Measurements from ENCODE around the gene SPATA20. TPM values are rescaled to one million over a fixed set of nuclear protein-coding genes. Genes with fewer than 3 reads are reported as not detected.
A peak's percentile ranks its signal among the peaks of the same experiment; 100 is the strongest.

SPATA20 gene
- polyA plus RNA-seq, 2 of the 4 experiments (the other 2 are of a cell fraction) = 34.4 to 110 TPM

DNA sequence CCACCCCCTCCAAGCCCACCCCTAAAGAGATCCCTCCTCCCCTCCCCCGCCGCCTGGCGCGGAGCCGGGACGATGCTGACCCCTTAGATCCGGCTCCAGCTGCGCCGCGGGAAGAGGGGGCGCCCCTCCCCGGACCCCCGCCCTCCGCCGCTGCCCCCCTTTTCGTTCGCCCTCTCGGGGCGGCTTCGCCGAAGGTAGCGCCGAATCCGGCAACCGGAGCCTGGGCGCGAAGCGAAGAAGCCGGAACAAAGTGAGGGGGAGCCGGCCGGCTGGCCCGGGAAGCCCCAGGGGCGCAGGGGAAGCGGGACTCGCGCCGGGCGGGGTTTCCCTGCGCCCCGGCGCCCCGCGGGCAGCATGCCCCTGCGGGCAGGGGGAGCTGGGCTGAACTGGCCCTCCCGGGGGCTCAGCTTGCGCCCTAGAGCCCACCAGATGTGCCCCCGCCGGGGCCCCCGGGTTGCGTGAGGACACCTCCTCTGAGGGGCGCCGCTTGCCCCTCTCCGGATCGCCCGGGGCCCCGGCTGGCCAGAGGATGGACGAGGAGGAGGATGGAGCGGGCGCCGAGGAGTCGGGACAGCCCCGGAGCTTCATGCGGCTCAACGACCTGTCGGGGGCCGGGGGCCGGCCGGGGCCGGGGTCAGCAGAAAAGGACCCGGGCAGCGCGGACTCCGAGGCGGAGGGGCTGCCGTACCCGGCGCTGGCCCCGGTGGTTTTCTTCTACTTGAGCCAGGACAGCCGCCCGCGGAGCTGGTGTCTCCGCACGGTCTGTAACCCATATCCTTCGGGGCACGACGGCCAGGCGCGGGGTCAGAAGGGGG, 14.2 kb downstream of the SPATA20 start:
- FAIRE-seq = no peak
- DNase-seq (ENCODE audit: low read depth in 1 of 2, low spot score in 1 of 2) = no peak
- 3% methylated on average over 26 of the region's 88 CpGs for WGBS (ENCODE audit: missing lambda C conversion rate)
- peak overlapping the region; percentile 69 for H3K4me3 ChIP-seq
- ChIA-PET CTCF (interaction anchor here (0.7 to 8.1 kb wide), 12 partner anchors 10 to 144 kb away, joined by 3 to 99 read pairs (median 6); partner anchors contain the start of gene SPATA20), POLR2A (interaction anchor here (0.6 to 3.7 kb wide), 11 partner anchors 9 to 196 kb away, joined by 3 to 42 read pairs (median 7); partner anchors contain the start of genes ABCC3 and LUC7L3)
- ATAC-seq = no peak; a peak in 1 of 6 replicates
- H3K27ac ChIP-seq = peak overlapping the region; percentile 59 to 88
- peaks cover 37% of the 10 kb centered on the region for H3K4me1 ChIP-seq
- peak overlapping the region; percentile 96 for H3K4me2 ChIP-seq
- H3K9me3 ChIP-seq = no peaks in the 10 kb centered on the region
- TF ChIP-seq RNF2 (IDR thresholded peaks at IDR 0.05; ENCODE audit: borderline replicate concordance, low read depth) (peak; percentile 97), SREBF2 (IDR thresholded peaks at IDR 0.05) (no peak)

GRCh38 chr17:50561746-50562141, 14.8 kb downstream of the SPATA20 start:
- DNase-seq (ENCODE audit: low read depth in 1 of 2, low spot score in 1 of 2) = no peak
- no peak for FAIRE-seq
- no peak for ATAC-seq
- peak overlapping the region; percentile 96 for H3K4me2 ChIP-seq
- no peaks in the 10 kb centered on the region for H3K9me3 ChIP-seq
- WGBS (ENCODE audit: missing lambda C conversion rate) = 19% methylated on average over 18 of the region's 27 CpGs
- H3K4me1 ChIP-seq = peaks cover 37% of the 10 kb centered on the region
- H3K4me3 ChIP-seq = peak overlapping the region; percentile 69
- H3K27ac ChIP-seq = peak overlapping the region; percentile 59 to 88; a peak in 4 of 6 replicates
- TF ChIP-seq GATA3 (IDR thresholded peaks at IDR 0.05; ENCODE audit: borderline replicate concordance) (no peak), ESRRA (IDR thresholded peaks at IDR 0.05; ENCODE audit: borderline replicate concordance, low read length) (no peak), ZFP36 (IDR thresholded peaks at IDR 0.05; ENCODE audit: borderline replicate concordance, partially characterized antibody) (no peak), HES2 (IDR thresholded peaks at IDR 0.05) (no peak), ZC3H11A (IDR thresholded peaks at IDR 0.05) (no peak), CEBPB (IDR thresholded peaks at IDR 0.05) (no peak), JUN (IDR thresholded peaks at IDR 0.05) (no peak), MAZ (IDR thresholded peaks at IDR 0.05; ENCODE audit: borderline replicate concordance, low read depth, low read length) (no peak), ATOH8 (CRISPR knock-in tag; IDR thresholded peaks at IDR 0.05; ENCODE audit: low read depth) (no peak), PHF8 (IDR thresholded peaks at IDR 0.05; ENCODE audit: borderline replicate concordance, low read depth) (no peak), HOXA7 (CRISPR knock-in tag; IDR thresholded peaks at IDR 0.05) (no peak)
- TF ChIP-seq, protein P1, sequence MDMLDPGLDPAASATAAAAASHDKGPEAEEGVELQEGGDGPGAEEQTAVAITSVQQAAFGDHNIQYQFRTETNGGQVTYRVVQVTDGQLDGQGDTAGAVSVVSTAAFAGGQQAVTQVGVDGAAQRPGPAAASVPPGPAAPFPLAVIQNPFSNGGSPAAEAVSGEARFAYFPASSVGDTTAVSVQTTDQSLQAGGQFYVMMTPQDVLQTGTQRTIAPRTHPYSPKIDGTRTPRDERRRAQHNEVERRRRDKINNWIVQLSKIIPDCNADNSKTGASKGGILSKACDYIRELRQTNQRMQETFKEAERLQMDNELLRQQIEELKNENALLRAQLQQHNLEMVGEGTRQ (IDR thresholded peaks at IDR 0.05) = no peak
- TF ChIP-seq, protein P2, sequence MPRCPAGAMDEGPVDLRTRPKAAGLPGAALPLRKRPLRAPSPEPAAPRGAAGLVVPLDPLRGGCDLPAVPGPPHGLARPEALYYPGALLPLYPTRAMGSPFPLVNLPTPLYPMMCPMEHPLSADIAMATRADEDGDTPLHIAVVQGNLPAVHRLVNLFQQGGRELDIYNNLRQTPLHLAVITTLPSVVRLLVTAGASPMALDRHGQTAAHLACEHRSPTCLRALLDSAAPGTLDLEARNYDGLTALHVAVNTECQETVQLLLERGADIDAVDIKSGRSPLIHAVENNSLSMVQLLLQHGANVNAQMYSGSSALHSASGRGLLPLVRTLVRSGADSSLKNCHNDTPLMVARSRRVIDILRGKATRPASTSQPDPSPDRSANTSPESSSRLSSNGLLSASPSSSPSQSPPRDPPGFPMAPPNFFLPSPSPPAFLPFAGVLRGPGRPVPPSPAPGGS (IDR thresholded peaks at IDR 0.05) = no peak
- TF ChIP-seq, protein P3, sequence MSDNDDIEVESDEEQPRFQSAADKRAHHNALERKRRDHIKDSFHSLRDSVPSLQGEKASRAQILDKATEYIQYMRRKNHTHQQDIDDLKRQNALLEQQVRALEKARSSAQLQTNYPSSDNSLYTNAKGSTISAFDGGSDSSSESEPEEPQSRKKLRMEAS (IDR thresholded peaks at IDR 0.05) = no peak
- POLR2A ChIA-PET = interaction anchor here (0.7 to 3.7 kb wide), 4 partner anchors 76 to 159 kb away, joined by 3 to 42 read pairs (median 11); no protein-coding TSS in a partner anchor
- CTCF ChIA-PET = interaction anchor here (0.7 to 8.1 kb wide), 13 partner anchors 9 to 221 kb away, joined by 3 to 99 read pairs (median 6); partner anchors contain the start of gene SPATA20

Measured in A549 (cell line).